Activated CD8-positive, alpha-beta memory T cell treated with anti-CD3 and anti-CD28 coated beads, Interleukin-2, amount 50 U/mL, for 24 hours (primary cell): ENCODE data around the gene KLHL3.

Experiments
- DNase-seq: peaks from one replicate; pipeline ENCODE4 v3.0.0-alpha.2; 2020; ENCODE audit errors: extremely low read depth

Gene KLHL3

GRCh38 chr5:137632716-137633115 is 103.2 kb downstream of the KLHL3 start:
- DNase-seq, result no peak

DNA sequence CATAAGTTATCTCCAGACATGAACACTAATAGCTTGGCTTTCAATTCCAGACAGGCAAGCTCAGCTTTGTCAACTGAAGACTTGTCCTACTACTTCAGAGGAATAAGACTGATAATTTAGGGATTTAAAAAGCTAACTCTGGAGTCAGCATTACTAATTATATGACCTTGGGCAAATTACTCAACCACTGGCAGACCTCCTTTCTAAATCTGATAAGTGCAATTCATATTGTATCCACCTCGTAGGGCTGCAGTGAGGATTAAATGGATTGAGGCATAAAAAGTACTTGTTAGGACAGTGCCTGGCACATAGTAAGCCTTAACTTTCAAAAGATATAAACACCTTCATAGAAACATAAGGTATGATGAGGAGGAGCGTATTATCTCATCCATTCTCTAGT is 104.4 kb downstream of the KLHL3 start:
- DNase-seq, result no peak

DNA sequence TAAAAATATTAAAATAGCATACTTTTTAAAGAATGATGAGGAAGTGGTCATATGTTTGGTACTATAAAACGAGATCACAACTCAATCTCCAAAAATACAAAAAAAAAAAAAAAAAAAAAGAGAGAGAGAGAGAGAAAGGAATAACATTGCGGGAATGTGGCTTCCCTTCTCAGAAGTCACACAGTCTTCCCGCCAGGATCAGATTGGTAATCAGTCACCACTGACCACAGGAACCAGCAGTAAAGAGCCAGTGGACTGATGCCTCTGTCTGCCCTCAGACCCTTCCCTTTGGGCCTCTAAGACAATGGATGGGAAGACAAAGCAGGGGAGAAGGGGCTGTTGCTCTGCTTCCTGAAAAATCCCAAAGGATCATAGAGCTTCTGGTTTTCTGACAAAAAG is 104.9 kb downstream of the KLHL3 start:
- DNase-seq, result no peak

DNA sequence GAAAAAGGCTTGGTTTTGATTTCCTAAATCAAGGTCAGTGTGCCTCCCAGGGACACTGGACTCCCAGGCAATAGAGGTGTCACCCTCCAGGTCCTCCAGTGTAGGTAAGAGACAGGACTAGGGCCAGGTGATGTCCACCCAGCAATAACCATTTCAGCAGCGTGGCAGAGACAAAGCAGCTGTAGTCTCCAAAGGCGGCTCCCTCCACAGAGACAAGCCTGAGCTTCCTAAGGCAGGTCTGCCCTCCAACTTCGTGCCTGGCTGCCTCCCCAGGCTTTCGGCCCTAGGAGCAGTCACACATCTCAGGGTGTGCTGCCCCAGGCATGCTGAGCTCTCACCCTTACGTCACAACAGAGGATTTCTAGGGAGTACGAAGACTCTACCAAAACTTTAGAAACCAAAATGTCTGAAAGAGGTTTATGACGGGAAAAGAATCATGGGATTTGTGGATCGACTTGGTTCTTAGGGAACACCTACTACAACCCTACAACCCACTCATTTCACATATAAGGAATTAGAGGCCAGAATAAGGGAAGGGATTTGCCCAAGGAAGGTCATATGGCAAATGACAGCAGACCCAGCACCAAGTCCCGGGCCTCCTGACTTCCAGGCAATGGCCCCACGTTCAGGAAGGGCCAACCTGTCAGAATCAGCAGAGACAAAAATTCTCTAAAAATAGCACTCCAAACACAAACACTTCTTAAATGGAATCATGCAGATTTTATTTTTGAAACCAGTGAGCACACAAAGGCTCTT is 105.5 kb downstream of the KLHL3 start:
- DNase-seq, result no peak

GRCh38 chr5:137629646-137630045 is 106.2 kb downstream of the KLHL3 start:
- no peak for DNase-seq

DNA sequence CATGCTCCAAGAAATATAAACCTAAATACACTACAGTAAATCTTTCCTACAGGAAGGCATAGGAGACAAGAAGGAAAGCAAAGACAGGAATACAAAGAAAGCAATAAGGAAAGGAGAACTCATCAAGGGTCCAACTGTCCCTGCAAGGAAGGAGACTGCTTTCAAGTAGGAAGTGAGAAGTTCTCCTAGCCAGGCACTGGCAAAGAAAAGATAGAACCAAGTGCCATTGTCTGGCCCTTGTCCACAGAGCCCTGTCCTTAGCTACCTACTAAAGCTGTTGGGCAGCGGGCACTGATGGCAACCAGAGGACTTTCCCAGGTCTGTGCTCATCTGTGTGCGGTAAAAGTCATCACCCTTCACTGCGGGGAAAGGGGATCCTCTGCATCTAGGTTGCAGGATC is 108.2 kb downstream of the KLHL3 start:
- no peak for DNase-seq

DNA sequence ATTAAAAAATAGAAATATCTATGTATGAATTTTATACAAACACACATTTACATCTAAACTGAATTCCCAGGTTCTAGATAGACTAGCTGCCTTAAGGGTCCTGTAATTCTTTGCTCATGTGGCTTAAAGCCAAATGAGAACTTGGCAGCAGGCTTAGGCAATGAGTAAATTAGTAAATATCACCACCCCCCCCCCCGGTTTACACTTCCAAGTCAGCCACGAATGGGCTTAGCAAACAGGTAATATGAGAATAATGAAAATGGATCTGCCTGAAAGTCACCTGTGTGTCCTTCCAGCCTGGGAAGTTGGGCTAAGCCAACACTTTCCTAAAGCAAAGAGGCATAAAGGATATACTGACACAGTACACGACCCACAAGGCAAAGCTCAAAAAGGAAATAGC is 108.6 kb downstream of the KLHL3 start:
- DNase-seq, result no peak

GRCh38 chr5:137624786-137625349 is 111.0 kb downstream of the KLHL3 start:
- DNase-seq, result no peak

GRCh38 chr5:137622850-137623249 is 113.0 kb downstream of the KLHL3 start:
- DNase-seq, result no peak

DNA sequence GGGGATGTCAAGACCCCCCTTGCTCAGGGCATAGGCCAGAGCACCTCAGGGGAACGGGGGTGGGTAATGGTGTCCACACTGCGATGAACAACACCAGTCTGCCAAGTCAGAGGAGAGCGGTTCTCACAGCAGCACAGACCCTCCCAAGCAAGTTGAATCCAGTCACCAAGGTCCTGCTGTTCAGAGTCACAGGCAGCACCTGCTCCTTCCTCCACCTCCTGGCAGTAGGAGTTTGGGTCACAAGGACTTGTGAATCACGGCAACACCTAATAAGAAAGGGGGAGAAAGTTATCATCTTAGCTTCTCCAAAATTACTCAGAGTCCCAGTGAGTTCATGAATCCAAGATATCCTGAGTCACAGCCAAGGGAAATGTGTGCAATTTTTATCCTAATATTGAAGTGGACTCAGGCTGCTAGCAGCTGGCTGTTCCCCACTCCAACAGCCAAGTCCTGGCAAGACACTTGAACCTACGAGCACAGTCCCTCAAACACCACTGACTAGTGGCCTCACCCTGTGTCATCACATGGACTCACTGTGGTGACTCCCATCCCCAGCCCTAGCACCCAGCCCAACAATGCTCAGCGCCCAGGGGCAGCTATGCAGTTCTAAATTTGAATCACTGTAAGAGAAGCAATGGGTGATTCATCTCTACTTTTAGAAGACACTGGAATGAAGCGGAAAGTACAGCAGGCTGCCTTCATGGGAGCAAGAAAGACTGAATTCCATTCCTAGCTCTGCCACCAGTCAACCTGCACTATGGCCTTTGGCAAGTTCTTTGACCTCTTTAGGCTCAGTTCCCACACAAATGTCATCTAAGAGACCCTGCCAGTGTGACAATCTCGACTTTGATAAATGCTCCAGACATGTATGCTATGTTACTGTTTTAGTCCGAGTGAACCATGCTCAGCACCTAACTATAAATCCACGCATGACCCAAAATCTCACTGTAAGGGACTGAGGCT is 113.7 kb downstream of the KLHL3 start:
- no peak for DNase-seq

GRCh38 chr5:137621306-137621705 is 114.6 kb downstream of the KLHL3 start:
- DNase-seq, result no peak

GRCh38 chr5:137619191-137619870 is 116.6 kb downstream of the KLHL3 start:
- DNase-seq, result no peak

DNA sequence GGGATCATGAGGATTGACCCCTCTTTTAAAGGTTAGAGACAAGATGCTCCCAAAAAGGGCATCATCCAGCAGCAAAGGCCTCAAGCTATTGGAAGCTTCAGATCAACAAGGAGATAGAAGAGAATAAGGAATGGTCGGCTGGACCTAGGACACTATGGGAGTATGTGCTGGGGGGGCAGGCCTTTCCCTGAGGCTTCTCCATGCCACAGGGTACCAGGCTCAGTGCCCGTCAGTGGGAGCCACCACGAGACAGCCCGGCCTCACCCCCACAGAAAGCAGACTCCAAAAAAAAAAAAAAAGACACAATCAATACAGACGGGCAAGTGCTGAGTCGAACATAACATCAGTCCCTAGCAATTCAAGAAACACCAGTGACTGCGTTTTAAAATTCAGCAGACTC is 117.4 kb downstream of the KLHL3 start:
- no peak for DNase-seq

- no peak for DNase-seq
Observed at GRCh38 chr5:137617528-137618205, 118.2 kb downstream of the KLHL3 start.

DNA sequence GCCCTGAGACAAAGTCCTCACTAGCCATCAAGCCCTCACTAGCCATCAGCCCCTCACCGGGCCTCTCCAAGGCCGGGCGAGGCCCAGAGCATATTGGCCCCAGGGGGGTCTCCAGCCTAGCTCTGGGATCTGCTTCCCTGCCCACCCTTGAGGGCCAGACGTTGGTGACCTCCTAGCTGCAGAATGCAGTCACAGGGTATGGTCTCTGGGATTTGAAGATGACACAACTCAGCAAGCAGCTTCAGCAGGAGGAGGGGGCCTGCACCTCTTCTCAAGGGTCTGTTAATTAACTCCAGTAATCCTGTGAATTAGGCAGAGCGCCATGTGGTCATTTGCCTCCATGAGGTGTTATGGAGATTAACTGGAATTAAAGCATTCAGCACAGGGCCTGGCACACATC is 119.8 kb downstream of the KLHL3 start:
- DNase-seq, result no peak

DNA sequence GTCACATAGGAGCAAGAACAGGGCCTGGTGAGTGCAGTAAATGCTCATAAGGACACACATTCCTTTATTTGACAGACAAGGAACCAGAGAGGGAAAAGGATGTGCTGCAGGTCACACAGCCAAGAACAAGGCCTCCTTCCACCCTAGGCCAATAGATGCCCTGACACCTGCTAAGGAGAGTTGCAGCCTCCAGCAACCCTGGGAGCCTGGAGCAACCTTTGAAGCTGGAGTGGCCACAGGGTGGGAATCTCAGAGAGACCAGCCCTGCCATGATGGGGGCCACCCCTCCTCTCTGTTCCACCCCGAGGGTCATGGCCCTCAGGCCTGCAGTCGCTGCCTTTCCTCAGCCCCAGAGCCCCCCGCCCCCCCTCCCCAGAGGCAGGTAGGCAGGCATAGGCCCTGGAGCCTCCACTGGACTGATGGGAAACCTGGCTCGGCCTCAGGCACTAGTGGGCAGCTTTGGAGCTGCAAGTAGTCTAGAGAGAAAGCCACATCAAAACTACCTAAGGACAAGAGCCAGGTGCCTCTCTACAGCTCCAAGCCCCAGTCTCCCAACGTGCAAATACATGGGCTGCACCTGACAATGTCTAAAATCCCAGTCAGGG is 120.6 kb downstream of the KLHL3 start:
- no peak for DNase-seq

GRCh38 chr5:137613554-137614265 is 122.2 kb downstream of the KLHL3 start:
- DNase-seq, result no peak

DNA sequence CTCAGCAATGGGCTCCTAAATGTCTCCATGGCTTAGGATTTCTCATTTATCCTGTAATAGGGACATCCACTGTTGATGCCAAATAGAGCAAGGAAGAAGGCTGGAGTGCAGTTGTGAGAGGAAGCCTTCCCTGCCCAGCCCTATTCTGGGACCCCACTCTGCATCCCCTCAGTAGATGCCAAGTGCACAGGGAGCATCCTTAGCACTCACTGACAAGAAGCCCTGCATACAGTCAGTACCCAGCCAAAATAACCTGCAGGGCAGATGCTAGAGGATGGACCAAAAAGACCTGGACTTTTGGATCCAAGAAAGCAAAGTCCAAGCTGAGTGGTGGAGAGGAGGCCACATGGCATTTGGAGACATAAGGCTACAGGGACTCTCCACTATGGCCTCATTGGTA is 123.3 kb downstream of the KLHL3 start:
- DNase-seq, result no peak

DNA sequence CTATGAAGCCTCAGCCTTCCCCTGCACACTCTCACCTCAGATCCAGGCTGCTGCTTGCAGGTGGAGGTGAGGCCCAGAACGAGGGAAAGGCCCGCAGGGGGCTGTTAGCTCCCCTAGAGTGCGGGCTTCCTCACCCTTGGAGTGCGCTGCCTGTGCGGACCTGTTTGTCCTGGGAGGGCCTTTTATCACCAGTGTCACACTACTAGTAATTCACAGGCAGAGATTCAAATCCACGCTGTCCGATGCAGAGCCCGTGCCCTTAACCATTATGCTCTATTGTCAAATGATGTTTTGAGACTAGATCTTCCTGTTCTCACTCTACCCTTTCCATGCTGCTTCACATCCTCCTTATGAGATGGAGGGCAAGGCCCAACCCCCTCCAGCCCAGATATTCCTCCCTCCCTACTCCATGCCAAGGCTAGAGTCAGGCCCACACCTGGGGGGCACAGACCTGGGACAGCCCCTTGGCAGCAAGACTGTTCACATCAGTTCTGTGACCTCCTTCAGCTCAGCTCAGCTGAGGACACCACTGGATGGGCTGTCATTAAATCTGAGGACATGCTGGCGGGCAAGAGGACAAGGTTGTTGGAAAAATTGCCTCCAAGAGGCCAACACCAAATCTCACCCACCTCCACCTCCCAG is 124.0 kb downstream of the KLHL3 start:
- no peak for DNase-seq

DNA sequence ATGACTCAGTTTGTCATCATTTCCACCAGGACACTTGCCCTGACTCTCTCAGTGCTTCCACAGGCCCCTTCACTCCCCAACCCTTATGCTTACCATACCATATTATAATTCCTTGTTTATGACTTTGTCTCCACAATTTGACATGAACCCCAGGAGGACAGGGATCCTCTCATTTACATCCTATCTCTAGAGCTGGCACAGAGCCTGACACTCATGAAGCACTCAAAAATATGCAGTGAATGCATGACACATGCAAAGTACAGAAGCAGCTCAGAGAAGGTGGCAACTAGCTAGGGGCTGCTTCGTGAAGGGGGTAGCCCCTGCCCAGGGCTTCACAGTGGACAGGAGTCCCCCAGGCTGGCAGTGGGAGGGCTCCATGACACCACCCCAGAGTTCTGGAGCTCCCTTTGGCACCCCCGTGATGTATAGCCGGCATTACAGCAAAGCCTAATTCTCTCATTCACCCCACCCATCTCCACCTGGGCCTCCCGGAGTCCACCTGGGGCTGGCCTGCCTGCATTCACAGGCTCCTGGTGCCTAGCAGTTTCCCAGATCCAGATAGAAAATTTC is 124.8 kb downstream of the KLHL3 start:
- DNase-seq, result no peak
